HS-5 (cell line): ENCODE results near the gene FCRLB.
"Not testable (repeated sequence)": the region's sequence is repeated elsewhere in the genome, so short reads cannot be mapped to it uniquely, and the experiment has no call there.

Experiments
- DNase-seq: peaks from one replicate; pipeline ENCODE4 v3.0.0-alpha.2; 2012; ENCODE audit warnings: low read depth

Gene FCRLB

GRCh38 chr1:161719325-161719611, 2.1 kb upstream of the FCRLB start:
- no peak for DNase-seq

- no peak for DNase-seq
These were observed 922 bp upstream of the FCRLB start for GRCh38 chr1:161720422-161720821.

DNA sequence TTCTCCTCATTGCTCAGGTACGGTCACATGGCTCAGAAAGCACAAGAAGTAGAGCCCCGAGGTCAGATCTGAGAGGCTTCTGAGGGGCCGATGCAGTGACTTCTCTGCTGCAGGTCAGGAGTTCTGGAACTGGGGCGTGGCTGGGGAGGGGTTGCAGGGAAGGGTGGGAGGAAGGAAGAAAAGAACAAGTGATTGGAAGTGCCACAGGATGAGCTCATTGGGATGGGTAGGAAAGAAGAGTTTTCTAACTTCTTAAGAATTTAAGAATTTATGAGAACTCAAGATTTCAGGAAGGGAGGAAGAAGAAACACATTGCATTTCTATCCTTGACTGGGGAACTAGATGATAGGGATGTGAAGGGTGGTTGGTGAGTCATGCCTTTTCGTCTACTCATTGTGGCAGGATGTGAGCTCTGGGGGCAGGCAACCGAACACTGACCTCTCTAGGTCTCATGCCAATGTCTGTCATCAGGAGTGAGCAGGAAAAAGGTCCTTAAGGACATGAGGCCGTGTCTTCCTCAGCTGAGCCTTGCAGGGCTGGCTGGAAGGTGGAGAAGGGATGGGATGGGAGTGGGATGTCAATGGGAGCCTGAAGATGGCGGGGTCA, 497 bp downstream of the FCRLB start:
- peak; percentile 94 for DNase-seq

- DNase-seq, result no peak
These were observed 1.1 kb downstream of the FCRLB start for GRCh38 chr1:161722406-161722805.

DNA sequence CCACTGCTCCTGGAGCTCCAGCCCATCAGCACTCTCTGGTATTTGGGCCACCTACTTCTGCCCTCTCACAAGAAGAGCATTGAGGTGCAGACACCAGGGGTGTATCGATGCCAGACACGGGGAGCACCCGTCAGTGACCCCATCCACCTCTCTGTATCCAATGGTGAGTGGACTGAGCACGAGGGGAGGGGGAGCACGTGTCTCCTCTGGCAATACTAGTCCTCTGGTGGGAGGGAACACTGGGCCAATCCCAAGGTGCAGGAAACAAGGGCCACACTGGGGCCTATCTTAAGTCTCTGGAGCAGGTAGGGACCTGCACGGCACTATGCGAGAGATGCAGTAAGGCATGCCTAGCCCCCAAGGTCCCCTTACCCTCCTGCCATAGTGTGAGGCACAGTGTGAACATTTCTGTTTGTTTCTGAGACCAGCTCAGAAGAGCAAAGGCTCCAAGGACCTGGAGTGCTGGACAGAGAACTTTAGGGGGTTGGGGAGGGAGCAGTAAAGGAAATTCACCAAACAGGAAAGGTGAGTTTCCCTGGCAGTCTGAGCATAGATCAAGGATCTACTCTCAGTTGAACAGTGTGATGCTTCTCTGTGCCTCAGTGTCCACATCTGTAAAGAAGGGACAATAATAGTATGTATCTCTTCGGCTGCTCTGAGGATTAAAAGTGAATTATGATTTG, 2.3 kb downstream of the FCRLB start:
- no peak for DNase-seq

DNA sequence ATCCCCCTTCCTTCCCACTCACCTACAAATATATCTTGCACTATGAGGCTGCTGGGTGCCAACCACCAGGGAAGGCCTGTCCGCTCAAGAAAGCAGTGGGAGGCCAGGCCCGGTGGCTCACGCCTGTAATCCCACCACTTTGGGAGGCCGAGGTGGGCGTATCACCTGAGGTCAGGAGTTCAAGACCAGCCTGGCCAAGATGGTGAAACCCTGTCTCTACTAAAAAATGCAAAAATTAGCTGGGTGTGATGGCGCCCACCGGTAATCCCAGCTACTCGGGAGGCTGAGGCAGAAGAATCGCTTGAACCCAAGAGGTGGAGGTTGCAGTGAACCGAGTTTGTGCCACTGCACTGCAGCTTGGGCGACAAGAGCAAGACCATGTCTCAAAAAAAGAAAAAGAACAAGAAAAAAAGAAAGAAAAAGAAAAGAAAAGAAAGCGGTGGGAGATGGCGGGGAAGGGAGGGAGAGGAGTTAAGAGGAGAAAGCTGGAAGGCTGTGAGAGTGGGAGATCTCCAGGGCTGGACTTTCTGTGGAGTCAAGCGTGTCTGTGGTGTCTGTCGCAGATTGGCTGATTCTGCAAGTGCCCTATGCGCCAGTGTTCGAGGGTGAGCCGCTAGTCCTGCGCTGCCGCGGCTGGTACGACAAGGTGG, 4.0 kb downstream of the FCRLB start:
- not testable (repeated sequence) for DNase-seq

GRCh38 chr1:161725908-161726472, 4.6 kb downstream of the FCRLB start:
- DNase-seq, result peak; percentile 35

DNA sequence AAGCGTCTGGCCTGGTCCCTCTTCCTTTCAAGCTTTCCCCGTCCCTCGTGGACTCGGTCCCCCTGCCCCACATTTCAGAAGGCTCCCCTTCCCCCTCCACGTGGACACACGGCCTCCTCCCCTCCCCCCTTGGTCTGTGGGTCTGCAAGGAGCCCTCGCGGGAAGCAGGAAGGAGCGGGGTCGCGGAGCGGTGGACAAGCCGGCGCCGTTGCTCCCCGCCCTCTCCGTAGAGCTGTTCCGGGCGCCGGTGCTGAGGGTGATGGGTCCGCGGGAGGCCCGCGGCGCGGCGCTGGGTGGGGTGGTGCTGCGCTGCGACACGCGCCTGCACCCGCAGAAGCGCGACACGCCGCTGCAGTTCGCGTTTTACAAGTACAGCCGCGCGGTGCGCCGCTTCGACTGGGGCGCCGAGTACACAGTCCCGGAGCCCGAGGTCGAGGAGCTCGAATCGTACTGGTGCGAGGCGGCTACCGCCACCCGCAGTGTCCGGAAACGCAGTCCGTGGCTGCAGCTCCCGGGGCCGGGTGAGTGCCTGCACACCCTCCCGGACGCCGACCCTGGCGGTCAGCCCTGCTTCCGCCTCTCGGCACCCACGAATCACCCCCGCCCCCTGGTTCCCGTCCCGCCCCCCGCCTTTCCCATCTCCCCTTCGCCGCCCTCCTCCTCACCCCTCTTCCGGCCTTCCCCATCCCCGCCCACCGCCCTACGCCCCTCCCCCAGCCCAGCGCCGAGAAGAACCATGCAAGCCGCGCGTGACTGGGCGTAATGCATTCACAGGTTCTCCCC, 5.3 kb downstream of the FCRLB start:
- DNase-seq, result peak; percentile 55

DNA sequence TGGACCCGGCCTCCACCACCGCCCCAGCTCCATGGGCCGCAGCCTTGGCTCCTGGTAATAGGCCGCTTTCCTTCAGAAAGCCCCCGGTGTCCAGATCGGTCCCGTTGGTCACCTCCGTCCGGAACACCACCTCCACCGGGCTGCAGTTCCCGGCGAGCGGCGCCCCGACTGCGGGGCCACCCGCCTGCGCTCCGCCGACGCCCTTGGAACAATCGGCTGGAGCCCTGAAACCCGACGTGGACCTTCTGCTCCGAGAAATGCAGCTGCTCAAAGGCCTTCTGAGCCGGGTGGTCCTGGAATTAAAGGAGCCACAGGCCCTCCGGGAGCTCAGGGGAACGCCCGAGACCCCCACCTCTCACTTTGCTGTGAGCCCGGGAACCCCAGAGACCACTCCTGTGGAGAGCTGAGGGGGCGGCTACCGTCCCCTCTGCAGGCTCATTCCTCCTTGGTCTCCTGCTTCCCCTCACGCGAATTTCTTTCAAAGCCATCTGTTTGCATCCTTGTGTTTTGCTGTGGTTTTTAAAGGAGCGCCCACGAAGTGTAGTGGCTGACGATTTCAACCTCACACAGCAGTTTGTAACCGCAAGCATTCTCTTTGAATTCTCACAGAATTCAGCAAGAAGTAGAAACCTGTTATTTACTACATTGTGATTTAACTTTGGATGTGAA, 6.0 kb downstream of the FCRLB start:
- DNase-seq, result peak; percentile 40

DNA sequence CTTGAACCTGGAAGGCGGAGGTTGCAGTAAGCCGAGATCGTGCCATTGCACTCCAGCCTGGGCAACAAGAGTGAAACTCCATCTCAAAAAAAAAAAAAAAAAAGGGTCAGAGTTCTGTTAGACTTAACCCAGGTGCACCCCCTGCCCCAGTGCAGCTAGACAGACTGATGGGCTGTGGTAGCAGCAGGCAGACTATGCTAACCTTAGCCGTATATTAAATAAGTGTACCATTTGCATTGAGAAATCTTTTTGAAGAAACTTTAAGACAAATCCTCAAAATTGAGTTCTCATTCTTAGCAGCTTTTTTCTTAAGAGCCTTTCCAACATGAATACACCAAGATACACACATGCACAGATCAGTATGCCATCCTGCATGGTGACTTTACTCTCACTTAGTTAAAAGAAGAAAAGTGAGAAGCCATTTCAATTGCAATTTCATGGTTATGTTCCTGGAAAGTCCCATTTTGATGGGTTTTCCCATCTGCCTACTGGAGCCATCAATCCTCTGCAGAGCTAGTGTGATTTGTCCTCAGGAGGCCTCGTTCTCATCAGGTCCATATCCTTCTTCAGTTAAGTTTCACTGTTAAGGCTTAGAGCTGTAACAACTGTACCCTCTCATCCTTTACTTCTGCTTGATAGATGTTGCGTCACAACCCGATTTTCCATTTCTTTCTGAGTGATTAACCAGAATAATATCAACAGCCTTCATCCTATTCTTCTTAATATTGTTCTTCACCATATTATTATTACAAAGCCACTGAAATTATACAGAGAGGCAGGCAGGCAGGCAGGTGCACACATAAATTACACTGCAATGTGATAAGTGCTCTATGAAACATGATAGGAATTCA, 7.3 kb downstream of the FCRLB start:
- no peak for DNase-seq

DNA sequence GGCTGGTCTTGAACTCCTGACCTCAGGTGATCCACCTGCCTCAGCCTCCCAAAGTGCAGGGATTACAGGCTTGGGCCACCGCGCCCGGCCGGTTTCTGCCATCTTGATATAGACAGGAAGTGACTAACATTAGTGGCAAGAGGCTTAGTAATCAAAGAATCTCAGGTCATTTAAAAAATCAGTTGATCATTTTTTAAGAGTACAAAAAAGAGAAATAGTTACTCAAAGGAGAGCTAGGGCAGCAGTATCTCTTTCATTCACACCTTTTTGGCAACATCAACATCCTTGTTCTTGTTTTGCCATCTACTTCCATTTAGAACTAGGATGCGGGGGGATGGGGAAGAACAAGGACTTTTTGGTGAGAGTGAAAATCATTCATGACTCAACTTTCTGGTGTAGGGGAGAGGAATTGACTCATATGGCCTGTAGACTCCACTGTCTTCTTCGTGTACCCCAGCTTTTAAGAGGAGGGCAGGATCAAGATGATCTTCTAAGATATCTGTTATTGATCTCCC, 8.8 kb downstream of the FCRLB start:
- DNase-seq, result peak; percentile 74

GRCh38 chr1:161731241-161731640, 9.9 kb downstream of the FCRLB start:
- DNase-seq, result no peak

DNA sequence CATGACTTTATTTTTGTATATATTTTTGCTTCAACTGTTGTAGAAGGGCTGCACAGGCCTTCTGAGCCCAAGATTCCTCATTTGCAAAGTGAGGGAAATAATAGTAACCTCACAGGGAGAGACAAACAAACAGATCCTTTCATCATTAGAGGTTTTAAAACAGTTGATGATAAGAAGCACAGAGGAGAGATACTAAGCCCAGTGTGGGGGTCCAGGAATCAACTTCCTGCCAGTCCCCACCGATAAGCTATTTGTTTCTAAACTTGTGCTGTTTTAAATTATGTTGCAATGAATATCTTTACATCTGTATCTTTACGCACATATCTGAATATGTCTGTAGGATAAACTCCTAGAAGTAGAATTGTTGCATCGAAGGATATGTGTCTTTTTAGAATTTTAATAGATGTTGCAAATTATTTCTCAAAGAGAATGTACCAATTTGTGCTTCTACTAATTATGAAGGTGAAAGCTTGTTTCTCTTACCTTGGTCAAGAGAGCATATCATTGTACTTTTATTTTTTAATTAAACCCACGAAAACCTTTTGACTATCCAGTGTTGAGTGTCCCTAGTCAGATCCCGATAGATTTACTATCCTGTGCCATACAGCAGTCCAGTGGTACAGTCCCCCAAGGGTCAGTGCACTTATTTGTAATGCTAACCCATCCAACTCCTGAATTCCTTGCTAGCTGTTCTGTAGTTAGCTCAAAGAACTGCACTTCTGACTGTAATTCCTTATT, 10.8 kb downstream of the FCRLB start:
- DNase-seq, result no peak

DNA sequence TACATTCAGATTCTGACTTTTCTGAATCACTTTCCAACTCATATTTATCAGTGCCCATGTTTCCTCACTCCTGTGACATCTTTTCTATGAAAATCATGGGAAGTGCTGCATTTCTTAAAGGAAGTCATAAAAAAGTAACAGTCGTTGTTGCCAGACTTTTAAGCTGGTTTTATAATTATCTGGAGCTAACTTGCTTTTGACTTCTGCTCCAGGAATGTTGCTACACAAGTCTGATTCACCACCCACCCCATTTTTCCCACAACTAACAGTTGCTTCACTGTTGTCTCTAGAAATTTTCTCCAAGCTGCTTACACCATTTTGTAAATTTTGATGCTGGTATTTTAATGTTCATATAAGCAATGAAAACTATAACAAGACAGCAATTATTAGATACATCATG, 12.2 kb downstream of the FCRLB start:
- peak; percentile 85 for DNase-seq

DNA sequence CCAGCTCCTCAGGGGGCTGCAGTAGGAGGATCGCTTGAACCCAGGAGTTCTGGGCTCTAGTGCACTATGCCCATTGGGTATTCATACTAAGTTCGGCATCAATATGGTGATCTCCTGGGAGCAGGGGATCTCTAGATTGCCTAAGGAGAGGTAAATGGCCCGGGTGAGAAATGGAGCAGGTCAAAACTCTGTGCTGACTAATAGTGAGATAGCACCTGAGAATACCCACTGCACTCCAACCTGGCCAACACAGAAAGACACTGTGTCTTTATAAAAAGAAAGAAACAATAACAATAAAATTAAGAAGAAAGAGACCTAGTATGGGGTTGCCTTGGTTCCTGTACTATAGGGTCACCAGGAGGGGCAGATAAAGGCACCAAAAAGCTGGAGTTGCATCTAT, 14.5 kb downstream of the FCRLB start:
- DNase-seq, result no peak

DNA sequence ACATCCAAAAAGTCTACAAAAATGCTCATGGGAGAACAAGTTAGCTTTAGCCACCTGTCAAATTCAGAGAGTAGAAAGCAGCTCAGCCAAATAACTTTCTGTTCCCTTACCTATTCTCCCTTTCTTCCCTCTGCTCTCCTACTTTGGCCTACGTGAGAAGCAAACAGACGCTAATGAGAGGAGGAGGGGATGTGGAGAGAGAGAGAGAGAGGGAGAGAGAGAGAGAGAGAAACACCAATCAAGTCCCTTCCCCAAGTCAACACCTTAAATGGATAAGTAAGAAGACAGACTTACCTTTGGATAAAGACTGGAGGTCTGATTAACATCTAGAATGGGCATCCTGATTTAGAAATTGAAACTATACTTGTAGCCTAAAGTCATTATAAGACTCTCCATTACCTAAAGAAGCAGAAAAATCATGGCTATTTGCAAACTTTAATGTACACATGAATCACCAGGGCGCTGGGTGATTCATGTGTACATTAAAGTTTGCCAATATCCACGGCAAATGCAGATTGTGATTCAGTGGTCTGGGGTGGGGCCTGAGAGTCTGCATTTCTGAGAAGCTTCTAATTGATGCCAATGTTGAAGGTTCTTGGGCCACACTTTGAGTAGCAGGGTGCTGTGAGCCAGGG, 15.1 kb downstream of the FCRLB start:
- DNase-seq, result peak; percentile 36

GRCh38 chr1:161737625-161738024, 16.3 kb downstream of the FCRLB start:
- no peak for DNase-seq

DNA sequence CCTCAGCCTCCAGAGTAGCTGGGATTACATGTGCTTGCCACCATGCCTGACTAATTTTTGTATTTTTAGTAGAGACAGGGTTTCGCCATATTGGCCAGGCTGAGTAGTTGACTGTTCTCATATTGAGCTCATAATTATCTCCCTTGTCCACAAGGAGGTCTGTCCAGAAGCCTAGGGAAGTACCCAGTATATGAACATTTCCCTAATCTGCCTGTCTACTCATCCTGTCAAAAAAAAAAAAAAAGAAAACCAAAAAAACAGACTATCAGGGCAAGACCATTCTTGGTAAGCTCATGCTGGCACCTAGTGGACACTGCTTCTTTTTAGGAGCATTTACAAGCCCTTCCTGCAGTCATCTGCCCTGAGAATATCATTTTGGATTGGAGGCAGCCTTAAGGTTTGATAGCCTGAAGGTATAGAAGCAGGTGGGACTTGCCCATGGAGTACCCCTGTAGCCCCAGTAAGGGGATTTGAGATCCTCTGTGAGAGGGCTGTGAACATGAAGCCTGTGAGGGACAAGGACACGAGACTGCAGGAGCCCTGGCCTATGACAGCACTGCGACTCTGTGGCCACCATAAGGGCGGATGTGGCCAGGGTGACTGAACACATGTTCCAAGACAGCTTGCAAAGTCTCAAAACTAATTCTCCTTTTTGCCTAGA, 17.4 kb downstream of the FCRLB start:
- peak; percentile 77 for DNase-seq
